Smooth muscle cell of the brain vasculature (primary cell): Measurements from ENCODE around the gene ANAPC16.
"Not testable (repeated sequence)": the region's sequence is repeated elsewhere in the genome, so short reads cannot be mapped to it uniquely, and the experiment has no call there.

Experiments used
- DNase-seq: peaks from one replicate; pipeline ENCODE4 v3.0.0-alpha.2; 2012; ENCODE audit warnings: low read depth, low spot score

Gene ANAPC16

GRCh38 chr10:72243822-72244437, 28.1 kb downstream of the ANAPC16 start:
- DNase-seq, result peak; percentile 75

- no peak for DNase-seq
Observed at GRCh38 chr10:72244573-72245038, 28.8 kb downstream of the ANAPC16 start.

GRCh38 chr10:72245949-72246525, 30.2 kb downstream of the ANAPC16 start:
- DNase-seq, result no peak

GRCh38 chr10:72248468-72249151, 32.8 kb downstream of the ANAPC16 start:
- DNase-seq, result no peak

GRCh38 chr10:72249176-72249862, 33.5 kb downstream of the ANAPC16 start:
- DNase-seq, result not testable (repeated sequence)

DNA sequence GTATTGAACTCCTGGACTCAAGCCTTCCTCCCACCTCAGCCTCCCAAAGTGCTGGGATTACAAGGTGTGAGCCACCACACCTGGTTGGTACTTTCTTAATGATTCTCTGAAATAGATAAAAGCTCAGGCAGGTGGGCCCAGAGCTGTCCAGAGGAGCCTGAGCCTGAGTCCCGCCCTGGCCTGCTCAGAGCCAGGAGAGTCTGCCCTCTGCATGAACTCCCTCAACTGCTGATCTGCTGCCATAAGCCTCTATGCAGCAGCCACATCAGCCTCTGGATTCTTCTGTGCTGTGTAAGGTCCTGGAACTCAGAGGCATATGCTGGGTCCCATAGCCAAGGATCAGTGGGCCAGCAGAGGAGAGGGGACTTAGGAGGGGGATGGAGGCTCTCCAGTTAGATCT, 34.9 kb downstream of the ANAPC16 start:
- DNase-seq, result no peak

DNA sequence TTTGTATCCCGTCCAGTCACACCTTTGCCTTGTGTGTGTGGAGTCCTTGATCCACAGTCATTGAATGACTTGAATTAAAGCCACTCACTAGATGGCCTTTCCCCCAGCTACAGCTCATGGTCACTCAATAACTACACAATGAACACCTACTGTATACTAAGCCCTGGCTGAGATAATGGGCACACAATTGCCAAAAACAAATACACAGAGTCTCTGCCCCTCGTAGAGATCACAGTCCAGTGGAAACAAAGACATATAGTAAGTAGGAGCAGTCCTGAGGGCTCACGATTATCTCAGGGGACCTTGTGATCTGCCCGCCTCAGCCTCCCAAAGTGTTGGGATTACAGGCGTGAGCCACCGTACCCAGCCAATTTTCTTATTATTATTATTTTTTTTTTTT, 35.8 kb downstream of the ANAPC16 start:
- DNase-seq, result no peak

DNA sequence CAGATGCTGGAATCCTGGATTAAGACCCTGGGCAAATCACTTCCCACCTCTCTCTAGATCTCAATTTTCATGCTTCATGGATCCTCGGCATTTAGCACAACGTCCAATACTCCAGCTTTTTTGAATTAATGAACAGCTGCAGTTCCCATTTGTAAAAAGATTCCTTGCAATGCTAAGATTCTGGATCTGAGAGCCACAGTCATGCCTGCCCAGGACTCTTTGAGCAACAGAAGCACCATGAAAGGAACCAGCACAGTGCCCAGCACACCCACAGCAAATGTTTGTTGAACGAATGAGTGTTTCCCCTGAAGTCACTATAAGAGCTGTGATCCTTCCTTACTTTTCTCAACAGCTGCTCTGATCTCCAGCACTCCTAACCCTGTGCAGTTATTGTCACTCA, 37.2 kb downstream of the ANAPC16 start:
- DNase-seq, result no peak

- no peak for DNase-seq
Observed at GRCh38 chr10:72253578-72253977, 37.8 kb downstream of the ANAPC16 start.

DNA sequence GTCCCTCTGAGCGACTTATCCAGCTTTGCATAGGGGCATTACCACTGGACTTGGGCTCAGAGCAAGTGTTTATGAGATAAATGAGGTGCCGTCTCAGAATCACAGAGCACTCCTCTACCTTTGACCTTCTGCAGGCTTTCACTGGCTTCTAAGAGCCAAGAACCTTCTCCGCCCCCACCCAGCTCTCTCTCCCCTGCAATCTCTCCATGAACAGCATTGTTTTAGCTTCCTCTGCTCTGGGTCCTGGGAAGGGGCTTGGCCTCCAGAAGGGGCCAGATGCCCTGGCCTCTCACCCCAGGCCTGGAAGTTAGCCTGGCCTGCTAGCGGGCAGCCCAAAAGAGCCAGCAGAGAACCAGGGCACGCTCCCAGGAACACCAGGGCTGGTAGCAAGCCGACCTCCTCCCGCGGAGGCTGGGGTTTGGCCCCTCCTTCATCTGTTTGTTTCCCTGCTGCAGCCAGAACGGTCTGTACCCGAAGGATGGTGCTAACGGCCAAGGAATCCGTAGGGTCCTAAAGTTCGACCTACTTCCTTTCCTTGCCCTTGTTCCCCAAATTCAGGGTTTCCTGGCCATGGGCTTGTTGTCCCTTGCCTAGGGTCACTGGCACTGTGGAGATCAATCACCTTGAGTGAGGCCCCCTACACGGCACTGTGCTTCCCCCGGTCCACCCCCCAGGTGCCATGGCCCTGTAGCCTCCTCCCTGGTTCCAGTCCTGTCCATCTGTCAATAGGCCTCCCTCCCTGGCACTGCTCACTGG, 39.2 kb downstream of the ANAPC16 start:
- DNase-seq, result no peak

DNA sequence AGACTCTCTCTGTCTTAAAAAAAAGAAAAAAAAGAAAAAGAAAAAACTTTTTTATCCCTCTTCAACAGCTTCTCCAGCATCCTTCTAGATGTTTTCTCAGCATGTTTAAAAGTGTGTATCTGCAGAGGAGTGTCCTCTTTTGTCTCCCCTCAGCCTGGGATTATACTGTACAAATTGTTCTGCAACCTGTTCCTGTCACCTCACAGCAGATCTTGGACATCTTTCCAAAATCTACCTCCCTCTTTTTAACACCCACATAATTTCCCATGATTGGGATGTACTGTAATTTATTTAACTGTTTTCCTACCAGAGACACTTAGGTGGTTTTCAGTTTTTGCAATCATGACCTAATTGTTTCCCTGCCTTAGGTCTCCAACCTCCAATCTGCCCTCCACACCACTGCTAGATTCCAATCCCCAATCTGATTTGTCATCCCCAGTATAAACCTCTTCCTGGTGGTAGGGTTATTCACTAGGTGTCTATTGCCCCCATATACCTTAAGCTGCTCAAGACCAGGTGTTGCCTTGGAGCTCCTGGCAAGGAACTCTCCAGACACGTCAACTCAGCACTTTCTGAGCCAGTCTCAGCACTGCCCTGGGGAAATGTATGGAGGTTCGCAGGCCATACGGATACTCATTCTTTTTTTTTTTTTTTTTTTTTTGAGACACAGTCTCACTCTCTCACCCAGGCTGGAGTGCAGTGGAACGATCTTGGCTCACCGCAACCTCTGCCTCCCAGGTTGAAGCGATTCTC, 40.3 kb downstream of the ANAPC16 start:
- DNase-seq, result no peak

DNA sequence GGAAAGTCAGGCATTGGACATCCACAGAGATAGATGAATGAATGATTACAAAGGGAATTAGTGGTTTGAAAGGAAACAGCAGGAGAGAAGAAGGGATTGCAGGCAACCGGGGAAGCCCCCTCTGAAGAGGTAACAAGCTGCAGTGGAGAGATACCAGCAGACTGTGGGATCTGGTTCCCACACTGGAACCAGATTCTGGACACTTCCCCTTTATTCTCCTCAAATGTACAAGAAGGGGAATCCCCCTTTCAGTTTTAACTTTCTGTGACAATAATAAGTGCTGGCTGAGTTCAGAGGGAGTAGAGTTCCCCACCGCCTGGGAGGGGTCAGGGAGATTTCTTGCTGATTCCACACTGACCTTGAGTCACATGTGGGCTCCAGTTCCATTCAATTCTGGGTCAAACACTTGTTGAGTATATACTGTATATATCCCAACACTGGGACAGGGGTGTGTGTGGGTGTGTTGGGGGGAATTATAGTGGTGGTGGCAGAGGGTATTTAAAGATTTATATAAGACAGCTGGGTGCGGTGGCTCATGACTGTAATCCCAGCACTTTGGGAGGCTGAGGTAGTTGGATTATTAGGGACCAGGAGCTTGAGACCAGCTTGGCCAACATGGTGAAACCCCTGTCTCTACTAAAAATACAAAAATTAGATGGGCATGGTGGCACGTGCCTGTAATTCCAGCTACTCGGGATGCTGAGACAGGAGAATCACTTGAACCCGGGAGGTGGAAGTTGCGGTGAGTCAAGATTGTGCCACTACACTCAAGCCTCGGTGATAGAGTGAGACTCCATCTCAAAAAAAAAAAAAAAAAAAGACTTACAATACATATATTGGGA, 41.5 kb downstream of the ANAPC16 start:
- no peak for DNase-seq

- DNase-seq, result no peak
Observed at GRCh38 chr10:72258617-72259016, 42.8 kb downstream of the ANAPC16 start.

- DNase-seq, result no peak
Observed at GRCh38 chr10:72259491-72260238, 43.9 kb downstream of the ANAPC16 start.

DNA sequence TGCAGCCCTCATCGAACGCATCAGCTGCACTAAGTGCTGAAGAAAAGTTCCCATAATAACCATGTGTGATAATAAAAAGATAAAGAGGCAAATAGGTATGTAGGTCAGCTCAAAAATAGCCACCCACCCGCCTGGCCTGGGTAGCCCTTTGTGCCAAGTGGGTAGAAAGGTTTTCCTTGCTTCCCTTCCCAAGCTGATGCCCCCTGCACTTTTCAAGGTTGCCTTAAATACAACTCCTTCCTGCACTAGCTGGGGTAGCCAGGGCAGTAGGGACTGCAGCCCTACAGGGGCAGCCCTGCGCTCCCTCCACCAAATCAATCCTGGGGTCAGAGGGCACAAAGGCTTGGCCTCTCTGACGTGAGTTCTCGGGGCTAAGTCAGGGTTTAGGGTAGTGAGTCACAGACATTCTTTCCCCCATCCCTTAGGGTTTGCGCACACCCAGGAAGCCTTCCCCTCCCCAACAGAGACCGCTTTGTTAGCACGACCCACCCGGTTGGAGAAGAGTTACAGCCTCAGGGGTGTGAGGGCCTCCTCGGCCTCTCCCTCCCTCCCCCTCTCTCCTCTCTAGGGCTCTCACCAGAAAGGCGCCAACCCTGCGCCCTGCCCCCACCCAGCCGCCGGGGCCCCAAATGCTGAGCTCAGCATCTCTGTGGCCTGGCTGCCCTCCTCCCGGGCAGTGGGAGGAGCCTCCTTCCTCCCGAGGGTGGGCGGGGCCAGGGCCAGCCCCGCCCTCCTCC, 44.6 kb downstream of the ANAPC16 start:
- no peak for DNase-seq

- DNase-seq, result no peak
Observed at GRCh38 chr10:72260976-72261783, 45.4 kb downstream of the ANAPC16 start.

DNA sequence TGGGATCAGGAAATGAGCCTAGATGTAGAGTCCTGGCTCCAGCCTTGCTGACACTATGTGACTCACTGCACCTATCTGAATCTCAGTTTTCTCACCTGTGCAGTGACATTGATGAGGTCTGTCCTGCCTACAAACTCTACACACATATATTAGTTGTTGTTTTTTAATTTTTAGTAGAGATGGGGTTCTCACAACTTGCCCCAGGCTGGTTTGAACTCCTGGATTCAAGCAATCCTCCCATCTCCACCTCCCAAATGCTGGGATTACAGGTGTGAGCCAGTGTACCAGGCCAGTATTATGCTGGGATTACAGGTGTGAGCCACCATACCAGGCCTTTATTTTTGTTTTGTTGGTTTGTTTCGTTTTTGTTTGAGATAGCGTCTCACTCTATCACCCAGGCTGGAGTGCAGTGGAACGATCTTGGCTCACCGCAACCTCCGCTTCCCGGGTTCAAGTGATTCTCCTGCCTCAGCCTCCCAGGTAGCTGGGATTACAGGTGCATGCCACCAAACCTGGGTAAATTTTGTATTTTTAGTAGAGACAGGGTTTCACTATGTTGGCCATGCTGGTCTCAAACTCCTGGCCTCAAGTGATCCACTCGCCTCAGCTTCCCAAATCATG, 46.1 kb downstream of the ANAPC16 start:
- no peak for DNase-seq
